CD4-positive, alpha-beta T cell treated with Interleukin-6 for 4 hours (primary cell): ENCODE results near the gene SLC39A11.

Experiments used
- DNase-seq: peaks from one replicate; pipeline ENCODE4 v3.0.0-alpha.2; 2020; ENCODE audit warnings: mixed read lengths

Gene SLC39A11

GRCh38 chr17:72602517-72603419 is 489.7 kb downstream of the SLC39A11 start:
- DNase-seq: no peak

- DNase-seq: no peak
Measured at GRCh38 chr17:72600934-72601333, 491.6 kb downstream of the SLC39A11 start.

GRCh38 chr17:72599891-72600290 is 492.6 kb downstream of the SLC39A11 start:
- DNase-seq: no peak

- no peak for DNase-seq
Measured at GRCh38 chr17:72598695-72599094, 493.8 kb downstream of the SLC39A11 start.

GRCh38 chr17:72597354-72598087 is 495.0 kb downstream of the SLC39A11 start:
- DNase-seq: no peak
